HepG2 (cell line): Measurements from ENCODE around the gene RCCD1. TPM values are rescaled to one million over a fixed set of nuclear protein-coding genes. Genes with fewer than 3 reads are reported as not detected.

Experiments
- ATAC-seq: fragments of 200-7000 bp; cut with Tn5 transposase; 3 replicates; pipeline ENCODE4 v1.9.1; 2020; ENCODE audit warnings: mild to moderate bottlenecking, moderate library complexity
- BruUV-seq: library from RNA; stranded (reverse); fragments of 400-500 nt; replicated peaks from 2 replicates; lab custom pipeline; 2021; lab: Mats Ljungman, UMichigan
- CTCF ChIA-PET: fragments of 300-600 bp; formaldehyde crosslinking; extraction: SDS; loops from one replicate; lab custom pipeline; 2021; ENCODE audit warnings: low total read pairs, inconsistent platforms, low intra/inter-chr PET ratio; lab: Yijun Ruan, JAX
- POLR2A ChIA-PET: fragments of 350-600 bp; sonication (Branson Sonifier 250); formaldehyde crosslinking; loops from one replicate; lab custom pipeline; 2020; ENCODE audit warnings: antibody characterized with exemption, inconsistent platforms; lab: Yijun Ruan, JAX
- DNase-seq: peaks from one replicate; pipeline ENCODE4 v3.0.0-alpha.2; 2015; ENCODE audit warnings: low spot score
- FAIRE-seq: peaks from 3 replicates; lab custom pipeline; 2011; peaks lifted over from hg19 to GRCh38; lab: Jason Lieb, UNC
- H2AFZ ChIP-seq: one replicate; pipeline ENCODE4 v1.6.1; 2011; ENCODE audit warnings: low read length, inconsistent platforms
- H3K27ac ChIP-seq: fragments of 300-600 bp; 3 replicates; pipeline ENCODE4 v1.8.0; 2011; ENCODE audit warnings: mixed run types, mild to moderate bottlenecking, mixed read lengths, low read length, inconsistent platforms; ENCODE audit not compliant: insufficient read depth; ENCODE audit errors: extremely low read length
- H3K27me3 ChIP-seq, 2 experiments: fragments of 200-600 bp in 1 of 2; 2 replicates in 1 of 2; 3 replicates in 1 of 2; pipeline versions ENCODE4 v1.6.0 to v1.8.0; 2011; ENCODE audit warnings: low read length in 2 of 2, mild to moderate bottlenecking in 2 of 2, moderate library complexity in 2 of 2, inconsistent platforms in 1 of 2; ENCODE audit not compliant: insufficient read depth in 2 of 2, control insufficient read depth in 1 of 2
- H3K36me3 ChIP-seq, 2 experiments: fragments of 200-600 bp in 1 of 2; replicated peaks in 1 of 2; 2 replicates in 1 of 2; 3 replicates in 1 of 2; pipeline versions ENCODE4 v1.5.1 to v1.8.0; 2011; ENCODE audit warnings: low read length in 2 of 2, inconsistent platforms in 1 of 2; ENCODE audit not compliant: insufficient read depth in 2 of 2, control insufficient read depth in 1 of 2
- H3K4me1 ChIP-seq: 2 replicates; pipeline ENCODE4 v1.5.1; 2012; ENCODE audit warnings: low read length, inconsistent platforms; ENCODE audit not compliant: insufficient read depth
- H3K4me2 ChIP-seq: 2 replicates; pipeline ENCODE4 v1.6.0; 2011; ENCODE audit warnings: low read depth, low read length, inconsistent platforms
- H3K4me3 ChIP-seq, 3 experiments: fragments of 200-600 bp in 1 of 3; sonication (generic), shearing (Covaris generic) in 1 of 3; replicated peaks in 1 of 3; 2 replicates each; pipeline ENCODE4 v1.5.1; 2011 to 2016; ENCODE audit warnings: low read length in 3 of 3, inconsistent platforms in 2 of 3, low read depth in 2 of 3, mild to moderate bottlenecking in 2 of 3, control low read depth in 1 of 3, mixed read lengths in 1 of 3; ENCODE audit not compliant: insufficient read depth in 1 of 3
- H3K79me2 ChIP-seq: one replicate; pipeline ENCODE4 v1.6.1; 2011; ENCODE audit warnings: low read length, inconsistent platforms; ENCODE audit not compliant: insufficient read depth
- H3K9ac ChIP-seq: 2 replicates; pipeline ENCODE4 v1.6.0; 2011; ENCODE audit warnings: mild to moderate bottlenecking, low read depth, low read length, inconsistent platforms; ENCODE audit not compliant: insufficient read depth
- H3K9me3 ChIP-seq: 2 replicates; pipeline ENCODE4 v1.5.1; 2012; ENCODE audit warnings: mild to moderate bottlenecking, low read length
- H4K20me1 ChIP-seq: 2 replicates; pipeline ENCODE4 v1.6.0; 2011; ENCODE audit warnings: inconsistent platforms, mild to moderate bottlenecking, low read length, moderate library complexity; ENCODE audit not compliant: insufficient read depth
- HIVEP1 ChIP-seq: sonication (generic); formaldehyde crosslinking; IDR thresholded peaks from 2 replicates; pipeline ENCODE4 v1.4.0; 2020; ENCODE audit warnings: mild to moderate bottlenecking, missing genetic modification reagents
- RERE ChIP-seq: IDR thresholded peaks from 2 replicates; pipeline ENCODE4 v1.6.1; 2016; ENCODE audit warnings: low read depth, missing genetic modification reagents, missing compliant biosample characterization
- SRSF4 ChIP-seq: fragments of 200-400 bp; formaldehyde crosslinking; IDR thresholded peaks from one replicate; pipeline ENCODE4 v1.6.1; 2018; ENCODE audit warnings: mild to moderate bottlenecking, low read depth, low read length, moderate library complexity; ENCODE audit not compliant: poor library complexity, severe bottlenecking
- SRY ChIP-seq: sonication (generic); formaldehyde crosslinking; IDR thresholded peaks from 2 replicates; pipeline ENCODE4 v1.8.0; 2022; ENCODE audit warnings: mild to moderate bottlenecking, missing genetic modification reagents
- SSRP1 ChIP-seq: IDR thresholded peaks from 2 replicates; pipeline ENCODE4 v1.6.1; 2016; ENCODE audit warnings: control low read depth
- ZNF253 ChIP-seq: sonication (generic); formaldehyde crosslinking; IDR thresholded peaks from 2 replicates; pipeline ENCODE4 v1.8.0; 2022; ENCODE audit warnings: mild to moderate bottlenecking, missing genetic modification reagents, borderline replicate concordance
- ZNF451 ChIP-seq: sonication (generic); formaldehyde crosslinking; IDR thresholded peaks from 2 replicates; pipeline ENCODE4 v1.5.0; 2020; ENCODE audit warnings: mild to moderate bottlenecking, missing genetic modification reagents
- ZSCAN9 ChIP-seq: IDR thresholded peaks from 2 replicates; pipeline ENCODE4 v1.6.1; 2016; ENCODE audit warnings: borderline replicate concordance
- WGBS: methylation state at CpG from one replicate; pipeline ENCODE4 v1.1.6; 2017; ENCODE audit warnings: low lambda C conversion rate; 5-methylcytosine and 5-hydroxymethylcytosine counted together
- in situ Hi-C: cut with HindIII; loops from 2 replicates; pipeline ENCODE4 v1.10.0; 2017; ENCODE audit warnings: low pct_unique_long_range_greater_than_20kb; ENCODE audit not compliant: extremely low pct_ligation_motif_present
- intact Hi-C: fragments of 100-400 bp; cut with micrococcal nuclease; formaldehyde crosslinking; loops from one replicate; pipeline ENCODE4 v1.10.0; 2022; ENCODE audit not compliant: unreplicated experiment
- polyA plus RNA-seq, 8 experiments: library from polyadenylated mRNA; depleted of rRNA in 3 of 8; stranded (reverse) in 7 of 8; unstranded in 1 of 8; fragments of >200 nt; fragmentation: Illumina TruSeq in 4 of 8; extraction: Trizol in 4 of 8; gene quantifications; 2 replicates each; pipeline versions ENCODE4 v1.2.1 to v1.2.3, GENCODE V29; 2011 to 2016; ENCODE audit warnings: low read depth in 4 of 8, missing spikeins in 1 of 8, mixed read lengths in 1 of 8; ENCODE audit not compliant: insufficient read depth in 1 of 8
- total RNA-seq, 5 experiments: library from RNA; depleted of rRNA; stranded (reverse); fragments of >200 nt; fragmentation: Illumina TruSeq; extraction: Trizol; gene quantifications; 2 replicates each; pipeline ENCODE4 v1.2.3, GENCODE V29; 2016; ENCODE audit warnings: low read depth in 1 of 5
- TF ChIP-seq, protein P1 (sequence below): sonication (generic); formaldehyde crosslinking; IDR thresholded peaks from 2 replicates; pipeline ENCODE4 v1.5.0; 2020; ENCODE audit warnings: mild to moderate bottlenecking, missing genetic modification reagents

RCCD1 gene
- total and polyA plus RNA-seq, 2 of the 13 experiments (the other 11 are each of a cell fraction or from before 2014, with no cell fraction given), result 14.1 to 15.1 TPM

- Histone ChIP-seq H3K79me2 (no peaks in the 10 kb centered on the region), H2AFZ (no peak overlapping the region), H3K27me3 (no peaks in the 10 kb centered on the region), H3K4me1 (peaks cover 13% of the 10 kb centered on the region), H3K4me2 (no peak overlapping the region), H4K20me1 (no peaks in the 10 kb centered on the region), H3K4me3 (no peak overlapping the region), H3K27ac (no peak overlapping the region), H3K9ac (no peak overlapping the region), H3K36me3 (peaks cover 30 to 68% of the 10 kb centered on the region in 2 experiments; a peak in 4 of 5 replicates), H3K9me3 (no peaks in the 10 kb centered on the region)
- WGBS, result 97% methylated on average over 19 of the region's 23 CpGs
- no TSS peak for BruUV-seq
- DNase-seq (no peak), ATAC-seq (no peak), FAIRE-seq (no peak)
- TF ChIP-seq ZNF253 (no peak), HIVEP1 (CRISPR knock-in tag) (no peak)
- ChIA-PET POLR2A (no interaction called here), CTCF (no interaction called here)
- in situ Hi-C loops (no loop called here), intact Hi-C loops (no loop called here)
Observed at GRCh38 chr15:90918034-90918788, 36.5 kb upstream of the RCCD1 start.

- ChIA-PET CTCF (no interaction called here), POLR2A (no interaction called here)
- Histone ChIP-seq H3K27ac (no peak overlapping the region), H3K4me1 (peaks cover 16% of the 10 kb centered on the region), H3K36me3 (peaks cover 26 to 62% of the 10 kb centered on the region in 2 experiments; a peak in 4 of 5 replicates), H3K4me2 (no peak overlapping the region), H2AFZ (no peak overlapping the region), H3K9me3 (no peaks in the 10 kb centered on the region), H4K20me1 (no peaks in the 10 kb centered on the region), H3K79me2 (no peaks in the 10 kb centered on the region), H3K4me3 (no peak overlapping the region), H3K27me3 (no peaks in the 10 kb centered on the region), H3K9ac (no peak overlapping the region)
- intact Hi-C loops (no loop called here), in situ Hi-C loops (no loop called here)
- ATAC-seq (no peak), DNase-seq (no peak), FAIRE-seq (no peak)
- WGBS, result 92% methylated on average over 2 of the region's 6 CpGs
- no TSS peak for BruUV-seq
- TF ChIP-seq SRY (no peak), SRSF4 (no peak), ZNF451 (CRISPR knock-in tag) (no peak), ZSCAN9 (CRISPR knock-in tag) (no peak), RERE (CRISPR knock-in tag) (no peak), SSRP1 (no peak)
- TF ChIP-seq, protein P1, sequence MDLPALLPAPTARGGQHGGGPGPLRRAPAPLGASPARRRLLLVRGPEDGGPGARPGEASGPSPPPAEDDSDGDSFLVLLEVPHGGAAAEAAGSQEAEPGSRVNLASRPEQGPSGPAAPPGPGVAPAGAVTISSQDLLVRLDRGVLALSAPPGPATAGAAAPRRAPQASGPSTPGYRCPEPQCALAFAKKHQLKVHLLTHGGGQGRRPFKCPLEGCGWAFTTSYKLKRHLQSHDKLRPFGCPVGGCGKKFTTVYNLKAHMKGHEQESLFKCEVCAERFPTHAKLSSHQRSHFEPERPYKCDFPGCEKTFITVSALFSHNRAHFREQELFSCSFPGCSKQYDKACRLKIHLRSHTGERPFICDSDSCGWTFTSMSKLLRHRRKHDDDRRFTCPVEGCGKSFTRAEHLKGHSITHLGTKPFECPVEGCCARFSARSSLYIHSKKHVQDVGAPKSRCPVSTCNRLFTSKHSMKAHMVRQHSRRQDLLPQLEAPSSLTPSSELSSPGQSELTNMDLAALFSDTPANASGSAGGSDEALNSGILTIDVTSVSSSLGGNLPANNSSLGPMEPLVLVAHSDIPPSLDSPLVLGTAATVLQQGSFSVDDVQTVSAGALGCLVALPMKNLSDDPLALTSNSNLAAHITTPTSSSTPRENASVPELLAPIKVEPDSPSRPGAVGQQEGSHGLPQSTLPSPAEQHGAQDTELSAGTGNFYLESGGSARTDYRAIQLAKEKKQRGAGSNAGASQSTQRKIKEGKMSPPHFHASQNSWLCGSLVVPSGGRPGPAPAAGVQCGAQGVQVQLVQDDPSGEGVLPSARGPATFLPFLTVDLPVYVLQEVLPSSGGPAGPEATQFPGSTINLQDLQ (CRISPR knock-in tag), result no peak
Observed at GRCh38 chr15:90918835-90919234, 35.8 kb upstream of the RCCD1 start.
